Measurements from ENCODE around the gene REL. TPM values are rescaled to one million over a fixed set of nuclear protein-coding genes. Genes with fewer than 3 reads are reported as not detected.
A peak's percentile ranks its signal among the peaks of the same experiment; 100 is the strongest.

Gene REL
- total and polyA plus RNA-seq, 2 of the 4 experiments (the other 2 are of a cell fraction) = 1.3 to 4.3 TPM

- Histone ChIP-seq H3K27ac (ENCODE audit: insufficient read depth, low read length) (no peak overlapping the region), H4K8ac (ENCODE audit: low read depth in 2 of 2, low read length in 2 of 2) (no peak overlapping the region), H3K79me1 (ENCODE audit: low read depth in 1 of 2, low read length in 2 of 2) (peaks cover 0 to 4% of the 10 kb centered on the region in 2 experiments; a peak in 2 of 4 replicates), H3K36me3 (ENCODE audit: control insufficient read depth, insufficient read depth, low read length) (peaks cover 4% of the 10 kb centered on the region), H3K18ac (ENCODE audit: low read depth, low read length) (no peak overlapping the region), H2BK120ac (ENCODE audit: low read depth, low read length) (no peak overlapping the region), H3K9ac (ENCODE audit: low read depth, low read length) (no peak overlapping the region), H2AFZ (replicated peaks; ENCODE audit: low read length, poor library complexity) (no peak overlapping the region), H3K9me3 (ENCODE audit: control insufficient read depth, insufficient read depth, low read length) (no peaks in the 10 kb centered on the region), H2AK5ac (ENCODE audit: low read depth, low read length) (no peak overlapping the region), H3K4me3 (ENCODE audit: insufficient read depth, low read depth, low read length) (no peak overlapping the region), H2BK20ac (ENCODE audit: low read depth, low read length) (no peak overlapping the region), H4K20me1 (ENCODE audit: insufficient read depth, low read length) (no peaks in the 10 kb centered on the region), H2BK5ac (ENCODE audit: low read depth, low read length, poor library complexity, severe bottlenecking) (no peak overlapping the region), H4K91ac (ENCODE audit: insufficient read depth, low read depth, low read length) (no peak overlapping the region), H3K27me3 (ENCODE audit: control insufficient read depth, insufficient read depth, low read length) (no peaks in the 10 kb centered on the region), H4K5ac (ENCODE audit: low read depth, low read length) (no peak overlapping the region), H3K4ac (ENCODE audit: low read depth, low read length) (no peak overlapping the region), H3K23ac (ENCODE audit: low read depth, low read length) (no peak overlapping the region), H2AK9ac (replicated peaks; ENCODE audit: low read depth, low read length, poor library complexity) (no peak overlapping the region), H3K4me1 (ENCODE audit: control insufficient read depth, insufficient read depth, low read length) (no peaks in the 10 kb centered on the region), H2BK15ac (ENCODE audit: low read depth, low read length) (no peak overlapping the region), H3K56ac (ENCODE audit: extremely low read depth, insufficient read depth, low read length) (no peak overlapping the region), H3K14ac (replicated peaks; ENCODE audit: low read depth, low read length) (no peak overlapping the region), H3K4me2 (ENCODE audit: low read depth, low read length) (no peak overlapping the region), H3K9me1 (ENCODE audit: insufficient read depth, low read length) (no peaks in the 10 kb centered on the region)
- in situ Hi-C loops (cut with MboI; ENCODE audit: low sequenced_read_pairs) = no loop called here
- CTCF ChIA-PET = no interaction called here
- no CpG with 5 or more reads among the region's 1 CpG for WGBS, 2 experiments (ENCODE audit: extremely low coverage in 2 of 2, insufficient read length in 1 of 2)
- no TSS peak for BruUV-seq (replicated peaks)
- POLR2A ChIA-PET (ENCODE audit: unreplicated experiment) = no interaction called here
- DNase-seq (no peak), ATAC-seq (ENCODE audit: low read depth) (no peak)
- intact Hi-C loops (cut with micrococcal nuclease) = no loop called here
- dilution Hi-C loops (cut with HindIII; ENCODE audit: low sequenced_read_pairs, unreplicated experiment) = no loop called here
- no peak for TF ChIP-seq RCOR1 (IDR thresholded peaks at IDR 0.05; ENCODE audit: insufficient replicate concordance, low read length)
- no peak for TF ChIP-seq NFE2L2 (IDR thresholded peaks at IDR 0.05; ENCODE audit: low read depth, low read length)
- peak; percentile 83 for TF ChIP-seq MAFK (IDR thresholded peaks at IDR 0.05; ENCODE audit: low read depth, low read length)
- TF ChIP-seq POLR2A (IDR thresholded peaks at IDR 0.05; ENCODE audit: low read depth, low read length) = no peak
Observed at GRCh38 chr2:60890393-60890707, 9.0 kb downstream of the REL start.

Data from IMR-90 (cell line).